GM18505 (cell line): Measurements from ENCODE around the gene EPHX1.

Source experiments
- ATAC-seq: cut with Tn5 transposase; IDR thresholded peaks from one replicate; pipeline ENCODE4 v1.9.1; 2021; ENCODE audit not compliant: unreplicated experiment
- POLR2A ChIP-seq: IDR thresholded peaks from 4 replicates; pipeline ENCODE4 v1.6.1; 2011; ENCODE audit warnings: borderline replicate concordance; ENCODE audit not compliant: insufficient read depth, insufficient read length; ENCODE audit errors: extremely low read depth

Gene EPHX1

GRCh38 chr1:225860876-225861441 lies 51.0 kb downstream of the EPHX1 start:
- no peak for ATAC-seq
- TF ChIP-seq POLR2A: no peak

GRCh38 chr1:225861834-225862580 lies 52.1 kb downstream of the EPHX1 start:
- no peak for TF ChIP-seq POLR2A
- no peak for ATAC-seq

DNA sequence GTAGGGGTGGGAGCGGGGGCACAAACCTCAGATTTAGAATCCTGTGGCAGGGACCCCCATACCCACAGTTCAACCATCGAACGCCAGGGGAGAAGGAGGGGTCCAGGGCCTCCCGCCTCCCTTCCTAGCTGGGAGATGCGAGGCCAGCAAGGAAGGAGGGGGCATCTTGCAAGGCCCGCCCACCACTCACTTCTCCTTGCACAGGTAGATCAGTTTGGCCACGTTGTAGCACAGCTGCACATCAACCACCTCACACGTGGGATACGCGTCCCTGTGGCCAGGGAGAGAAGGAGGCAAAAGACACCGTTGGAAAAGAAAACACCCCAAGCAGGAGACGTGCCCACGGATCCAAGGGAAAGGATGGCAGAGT lies 52.6 kb downstream of the EPHX1 start:
- no peak for ATAC-seq
- no peak for TF ChIP-seq POLR2A

DNA sequence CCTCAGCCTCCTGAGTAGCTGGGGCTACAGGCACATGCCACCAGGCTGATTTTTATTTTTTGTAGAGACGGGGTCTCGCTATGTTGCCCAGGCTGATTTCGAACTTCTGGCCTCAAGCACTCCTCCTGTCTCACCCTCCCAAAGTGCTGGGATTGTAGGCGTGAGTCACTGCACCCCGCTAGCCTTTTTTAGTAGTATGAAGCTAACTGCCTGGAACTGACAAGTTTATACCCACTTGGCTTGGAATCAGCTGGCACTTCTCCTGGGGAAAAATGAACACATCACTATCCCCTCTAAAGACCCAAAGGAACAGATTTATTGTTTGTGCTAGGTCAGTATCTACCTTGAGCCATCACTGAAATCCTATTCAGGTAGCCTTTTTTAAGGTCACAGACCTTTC lies 53.2 kb downstream of the EPHX1 start:
- ATAC-seq: no peak

DNA sequence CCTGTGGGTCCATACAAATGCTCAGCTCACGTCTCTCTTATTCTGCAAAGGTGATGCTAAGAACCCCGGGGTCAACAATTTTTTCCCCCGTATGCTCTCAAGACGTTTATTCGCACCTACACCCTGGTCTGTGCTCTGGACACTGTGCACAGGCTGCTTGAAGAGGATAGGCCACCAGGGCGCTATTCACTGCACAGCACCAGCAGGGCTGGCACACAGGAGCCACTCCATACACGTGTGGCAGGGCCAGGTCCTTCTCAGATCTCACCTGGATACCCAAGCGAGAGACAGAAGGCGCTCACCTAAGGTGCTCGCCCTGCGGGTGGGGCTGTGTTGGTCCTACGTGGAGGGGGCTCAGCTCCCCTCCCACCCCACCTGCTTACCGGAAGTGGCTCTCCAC lies 55.6 kb downstream of the EPHX1 start:
- no peak for ATAC-seq

More for the DNA sequence above, 53.2 kb downstream of the EPHX1 start:
- TF ChIP-seq POLR2A: no peak

DNA sequence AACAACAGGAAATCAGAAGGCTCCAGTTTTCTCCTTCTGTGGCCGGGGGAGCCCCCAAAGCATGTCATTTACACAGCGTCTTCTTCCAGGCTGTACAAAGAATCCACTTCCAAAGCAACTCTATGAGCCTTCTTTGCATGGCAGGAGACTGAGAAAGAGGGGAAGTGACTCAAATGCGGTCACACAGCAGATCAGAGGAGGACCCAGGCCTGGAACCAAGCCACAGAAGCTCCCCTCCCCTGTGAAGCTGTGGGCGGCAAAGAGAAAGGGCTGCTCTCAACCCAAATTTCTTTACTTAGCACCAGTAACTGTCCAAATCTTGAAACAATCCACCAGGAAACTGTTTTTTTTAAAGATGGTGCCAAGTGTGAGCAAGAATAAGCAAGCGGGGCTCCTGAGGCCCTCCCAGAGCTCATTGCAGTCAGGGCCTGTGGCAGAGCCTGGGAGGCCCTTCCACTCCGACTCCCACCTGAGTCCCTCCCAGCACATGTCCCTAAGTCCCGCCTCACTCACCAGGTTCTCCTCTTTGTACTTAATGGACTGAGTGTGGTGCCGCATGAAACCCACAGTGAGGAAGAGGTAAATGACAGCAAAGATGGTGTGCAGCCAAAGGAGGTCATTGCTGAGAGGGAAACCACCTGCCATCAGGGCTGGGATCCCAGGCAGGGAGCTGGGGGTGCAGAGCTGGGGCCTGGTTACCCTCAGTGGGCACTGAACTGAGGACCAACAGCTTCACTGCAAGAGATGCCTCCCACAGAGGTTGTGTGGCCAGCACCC lies 56.3 kb downstream of the EPHX1 start:
- peak; percentile 87 for ATAC-seq
- TF ChIP-seq POLR2A: no peak

More for the DNA sequence above, 55.6 kb downstream of the EPHX1 start:
- no peak for TF ChIP-seq POLR2A

DNA sequence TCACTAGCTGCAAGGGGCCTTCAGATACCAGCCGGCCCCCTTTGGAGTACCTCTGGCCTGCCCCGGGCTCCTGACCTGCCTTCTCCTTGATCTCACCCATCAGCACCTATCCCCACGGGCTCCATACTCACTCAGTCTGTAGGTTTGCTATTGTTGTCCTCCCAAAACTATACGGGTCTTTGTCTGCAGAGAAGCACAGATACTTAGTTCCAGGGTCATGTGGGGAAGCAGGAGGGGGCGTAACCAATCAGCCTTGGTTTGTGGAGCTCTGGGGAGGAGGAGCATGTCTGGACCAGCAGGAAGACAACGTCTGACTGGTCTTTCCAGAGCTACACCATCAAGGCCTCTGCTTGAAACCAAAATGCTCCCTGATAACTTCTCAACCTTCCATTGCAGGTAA lies 57.1 kb downstream of the EPHX1 start:
- no peak for ATAC-seq
- TF ChIP-seq POLR2A: no peak

- TF ChIP-seq POLR2A: no peak
- ATAC-seq: no peak
Measured at GRCh38 chr1:225868631-225869330, 58.9 kb downstream of the EPHX1 start.

DNA sequence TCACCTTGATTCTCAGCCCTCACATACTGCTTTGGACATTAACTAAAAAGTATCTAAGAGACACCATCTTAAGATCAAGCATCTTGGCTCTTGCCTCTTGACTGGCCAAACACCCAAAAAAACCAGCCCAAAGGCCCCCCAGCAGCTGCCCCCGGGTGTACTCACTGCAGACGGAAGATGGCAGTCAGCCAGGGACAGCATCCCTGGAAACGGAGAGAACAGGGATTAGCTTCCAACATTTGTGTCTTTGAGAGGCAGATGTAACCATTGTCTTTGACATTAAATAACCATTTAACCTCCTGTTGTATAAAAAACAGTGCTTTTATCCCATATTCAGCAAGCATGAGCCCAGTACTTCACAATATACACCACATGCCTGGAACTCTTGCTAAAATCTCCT lies 61.0 kb downstream of the EPHX1 start:
- no peak for TF ChIP-seq POLR2A
- no peak for ATAC-seq

DNA sequence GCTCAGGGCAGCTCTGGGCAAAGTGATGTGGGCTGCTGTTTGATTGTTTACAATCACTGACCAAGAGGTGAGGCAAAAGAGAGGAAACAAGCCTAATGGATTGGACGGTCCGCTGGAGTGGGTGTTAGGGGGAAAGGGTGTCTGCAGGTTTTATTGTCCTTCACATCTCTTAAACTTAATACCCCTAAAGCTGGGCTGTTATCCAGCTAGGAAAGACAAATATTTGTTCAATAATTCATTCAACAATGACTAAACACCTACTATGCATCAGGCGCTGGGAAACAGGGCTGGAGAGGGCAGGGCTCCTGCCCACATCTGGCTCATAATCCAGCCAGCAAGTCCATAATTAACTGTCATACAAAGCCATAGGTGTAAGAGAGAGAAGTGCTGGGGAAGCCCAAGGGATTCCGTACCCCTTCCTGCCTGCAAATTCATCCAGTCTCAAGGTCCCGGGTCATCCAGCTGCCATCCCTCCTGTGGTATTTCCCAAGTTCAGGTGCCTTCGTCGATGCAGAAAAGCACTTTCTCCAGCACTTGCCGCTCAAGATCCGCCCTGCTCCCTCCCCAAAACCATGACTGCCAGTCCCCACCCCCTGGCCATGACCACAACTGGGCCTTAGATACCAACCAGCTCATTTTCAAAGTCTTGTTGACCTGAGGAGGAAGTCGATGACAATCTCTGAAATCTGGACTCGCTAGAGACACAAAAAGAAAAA lies 61.6 kb downstream of the EPHX1 start:
- ATAC-seq: no peak
- no peak for TF ChIP-seq POLR2A

DNA sequence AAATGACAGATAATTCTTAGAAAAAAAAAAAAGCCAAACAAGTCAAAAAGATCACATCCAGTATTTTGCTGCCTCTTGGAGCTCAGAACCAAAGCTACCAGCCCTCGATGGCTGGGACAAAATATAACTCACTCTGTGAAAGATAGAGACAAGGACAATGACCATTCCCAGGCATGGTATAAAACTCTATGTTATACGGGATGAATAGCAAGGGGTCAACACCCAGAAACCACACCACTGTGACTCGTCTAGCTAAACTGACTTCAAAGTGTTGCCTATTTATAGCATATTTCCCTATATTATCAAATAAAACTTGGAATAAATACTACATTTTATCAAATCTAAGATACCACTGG lies 62.1 kb downstream of the EPHX1 start:
- no peak for TF ChIP-seq POLR2A
- no peak for ATAC-seq

- no peak for ATAC-seq
- no peak for TF ChIP-seq POLR2A
Measured at GRCh38 chr1:225873281-225873850, 63.4 kb downstream of the EPHX1 start.
